Sigmoid colon (tissue), 7 donors: ENCODE measurements around the gene GLIPR2. TPM values are rescaled to one million over a fixed set of nuclear protein-coding genes. Genes with fewer than 3 reads are reported as not detected.

Source experiments
- DNase-seq: peaks from one replicate; pipeline ENCODE4 v3.0.0-alpha.2; 2019
- H3K27ac ChIP-seq, 4 donors: fragments of 200-600 bp; sonication (generic); one replicate each; pipeline ENCODE4 v1.5.1; 2016 to 2019; ENCODE audit warnings: mild to moderate bottlenecking in 1 of 4
- H3K27me3 ChIP-seq, 3 donors: fragments of 200-600 bp; sonication (generic); one replicate each; pipeline ENCODE4 v1.5.1; 2019; ENCODE audit warnings: mild to moderate bottlenecking in 1 of 3
- H3K36me3 ChIP-seq, 4 donors: fragments of 200-600 bp; sonication (generic); one replicate each; pipeline ENCODE4 v1.5.1; 2016 to 2019
- H3K4me1 ChIP-seq, 4 donors: fragments of 200-600 bp; sonication (generic); one replicate each; pipeline ENCODE4 v1.5.1; 2017 to 2019
- H3K4me3 ChIP-seq, 4 donors: fragments of 200-600 bp; sonication (generic); one replicate each; pipeline ENCODE4 v1.5.1; 2017 to 2019; ENCODE audit warnings: mild to moderate bottlenecking in 2 of 4, moderate library complexity in 1 of 4
- H3K9me3 ChIP-seq, 4 donors: fragments of 200-600 bp in 3 of 4; sonication (generic) in 3 of 4; one replicate each; pipeline versions ENCODE4 v1.5.1 to v1.6.1; 2013 to 2019
- CTCF ChIP-seq, 4 experiments: fragments of 450-650 bp in 3 of 4; fragments of 200-600 bp in 1 of 4; IDR thresholded peaks; one replicate each; pipeline ENCODE4 v1.5.1; 2016 to 2019; ENCODE audit warnings: antibody characterized with exemption in 4 of 4, mild to moderate bottlenecking in 3 of 4, moderate library complexity in 2 of 4
- EP300 ChIP-seq, 4 donors: sonication (generic); formaldehyde crosslinking; IDR thresholded peaks; one replicate each; pipeline ENCODE4 v1.6.1; 2017; ENCODE audit warnings: antibody characterized with exemption in 4 of 4
- POLR2A ChIP-seq, 2 donors: fragments of 450-650 bp; IDR thresholded peaks; one replicate each; pipeline ENCODE4 v1.6.1; 2016; ENCODE audit warnings: antibody characterized with exemption in 2 of 2, mild to moderate bottlenecking in 2 of 2, moderate library complexity in 2 of 2
- POLR2AphosphoS5 ChIP-seq, 4 donors: sonication (generic); formaldehyde crosslinking; IDR thresholded peaks; one replicate each; pipeline ENCODE4 v1.6.1; 2017; ENCODE audit warnings: antibody characterized with exemption in 4 of 4
- WGBS, 2 donors: extraction: QIAGEN DNeasy Blood & Tissue Kit; methylation state at CpG; one replicate each; pipeline ENCODE4 v1.1.7; 2013; 5-methylcytosine and 5-hydroxymethylcytosine counted together
- intact Hi-C: fragments of 100-400 bp; cut with DNase I; formaldehyde crosslinking; loops from one replicate; pipeline ENCODE4 v1.15.1; 2023
- polyA plus RNA-seq, 3 donors: library from polyadenylated mRNA; stranded (reverse); fragments of 200-250 nt; gene quantifications; one replicate each; pipeline ENCODE4 v1.2.3, GENCODE V29; 2013
- total RNA-seq, 4 donors: library from RNA; depleted of rRNA; stranded (reverse); fragments of >200 nt; gene quantifications; one replicate each; pipeline ENCODE4 v1.1.0, GENCODE V29; 2016
- donor health status: healthy with polysubstance abuse.
- donor health status: Bipolar disorder and iron deficiency.
- donor health status: healthy.

Gene GLIPR2
- total and polyA plus RNA-seq, 7 donors, result 29.8 to 90.6 (median 57.3) TPM

- Histone ChIP-seq H3K36me3 (peaks cover 0 to 20% (median 5%) of the 10 kb centered on the region in 4 donors), H3K9me3 (no peaks in the 10 kb centered on the region), H3K4me3 (no peak overlapping the region), H3K4me1 (peaks cover 0 to 89% (median 79%) of the 10 kb centered on the region in 4 donors), H3K27me3 (no peaks in the 10 kb centered on the region), H3K27ac (peak overlapping the region; percentile 86 to 99 (median 90))
- intact Hi-C loops, result no loop called here
- TF ChIP-seq EP300 (IDR thresholded peaks at IDR 0.05) (no peak), POLR2A (IDR thresholded peaks at IDR 0.05) (no peak), POLR2AphosphoS5 (IDR thresholded peaks at IDR 0.05) (no peak), CTCF (IDR thresholded peaks at IDR 0.05) (no peak)
- DNase-seq, result no peak
- 73 to 86% methylated on average over 4 of the region's 4 CpGs for WGBS, 2 donors
Observed at GRCh38 chr9:36150574-36151315, 14.2 kb downstream of the GLIPR2 start.

- Histone ChIP-seq H3K4me3 (no peak overlapping the region), H3K36me3 (peaks cover 0 to 28% (median 10%) of the 10 kb centered on the region in 4 donors), H3K27ac (peak overlapping the region; percentile 86 to 99 (median 90)), H3K4me1 (peaks cover 0 to 87% (median 76%) of the 10 kb centered on the region in 4 donors), H3K9me3 (peaks cover 0 to 2% (median 0%) of the 10 kb centered on the region in 4 donors), H3K27me3 (no peaks in the 10 kb centered on the region)
- TF ChIP-seq EP300 (IDR thresholded peaks at IDR 0.05), result no peak
- TF ChIP-seq POLR2AphosphoS5 (IDR thresholded peaks at IDR 0.05), result peak in 2 of 4 donors; percentile 25 to 45
- DNase-seq, result peak; percentile 79
- WGBS, 2 donors, result 51 to 82% methylated on average over 14 of the region's 14 CpGs
- intact Hi-C loops, result no loop called here
Observed at GRCh38 chr9:36151316-36152210, 15.0 kb downstream of the GLIPR2 start.

GRCh38 chr9:36152741-36153438 is 16.4 kb downstream of the GLIPR2 start:
- Histone ChIP-seq H3K4me1 (peaks cover 0 to 76% (median 66%) of the 10 kb centered on the region in 4 donors), H3K4me3 (no peak overlapping the region), H3K36me3 (peaks cover 0 to 37% (median 14%) of the 10 kb centered on the region in 4 donors), H3K27me3 (no peaks in the 10 kb centered on the region), H3K27ac (peak overlapping the region; percentile 78 to 99 (median 90)), H3K9me3 (peaks cover 0 to 2% (median 0%) of the 10 kb centered on the region in 4 donors)
- intact Hi-C loops, result no loop called here
- TF ChIP-seq EP300 (IDR thresholded peaks at IDR 0.05) (no peak), POLR2AphosphoS5 (IDR thresholded peaks at IDR 0.05) (no peak), CTCF (IDR thresholded peaks at IDR 0.05) (no peak), POLR2A (IDR thresholded peaks at IDR 0.05) (no peak)
- WGBS, 2 donors, result 90 to 94% methylated on average over 10 of the region's 10 CpGs
- DNase-seq, result no peak

- Histone ChIP-seq H3K27me3 (no peaks in the 10 kb centered on the region), H3K4me3 (no peak overlapping the region), H3K4me1 (peaks cover 0 to 77% (median 67%) of the 10 kb centered on the region in 4 donors), H3K27ac (peak overlapping the region; percentile 78 to 99 (median 82)), H3K36me3 (peaks cover 0 to 37% (median 14%) of the 10 kb centered on the region in 4 donors), H3K9me3 (peaks cover 0 to 2% (median 0%) of the 10 kb centered on the region in 4 donors)
- intact Hi-C loops, result no loop called here
- 74 to 79% methylated on average over 9 of the region's 9 CpGs for WGBS, 2 donors
- DNase-seq, result no peak
- TF ChIP-seq CTCF (IDR thresholded peaks at IDR 0.05), result no peak
- no peak for TF ChIP-seq EP300 (IDR thresholded peaks at IDR 0.05)
- no peak for TF ChIP-seq POLR2AphosphoS5 (IDR thresholded peaks at IDR 0.05)
- TF ChIP-seq POLR2A (IDR thresholded peaks at IDR 0.05), result no peak
Observed at GRCh38 chr9:36153746-36154145, 17.2 kb downstream of the GLIPR2 start.
